Thyroid gland (tissue), 4 donors: ENCODE measurements around the gene FFAR4.

Experiments
- CTCF ChIP-seq, 6 experiments: fragments of 200-600 bp in 3 of 6; fragments of 450-650 bp in 3 of 6; sonication (generic) in 3 of 6; IDR thresholded peaks; one replicate each; pipeline ENCODE4 v1.5.1; 2016 to 2019; ENCODE audit warnings: antibody characterized with exemption in 6 of 6, mild to moderate bottlenecking in 2 of 6, inconsistent platforms in 1 of 6, moderate library complexity in 1 of 6
- POLR2A ChIP-seq, 2 donors: fragments of 450-650 bp; IDR thresholded peaks; one replicate each; pipeline ENCODE4 v1.6.1; 2017; ENCODE audit warnings: antibody characterized with exemption in 2 of 2, mild to moderate bottlenecking in 2 of 2, moderate library complexity in 1 of 2

DNA sequence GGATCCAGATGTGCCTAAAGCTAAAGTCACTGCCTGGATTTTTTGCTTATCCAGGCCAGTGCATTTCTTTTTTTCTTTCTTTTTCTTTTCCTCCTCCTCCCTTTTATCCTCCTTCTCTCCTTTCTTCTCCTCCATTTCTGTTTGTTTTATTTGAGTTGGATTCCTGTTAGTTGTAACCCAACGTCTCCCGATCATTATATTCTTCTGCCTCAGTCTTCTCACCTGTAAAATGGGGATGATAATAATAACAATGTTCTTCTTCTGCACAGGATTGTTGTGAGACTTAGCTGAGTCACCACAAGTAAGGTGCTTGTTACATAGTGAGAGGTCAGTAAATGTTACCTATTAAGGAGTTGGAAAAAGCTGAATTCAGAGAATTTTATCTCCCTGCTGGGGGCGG, 13.7 kb upstream of the FFAR4 start:
- TF ChIP-seq CTCF (IDR thresholded peaks at IDR 0.05): no peak
- TF ChIP-seq POLR2A (IDR thresholded peaks at IDR 0.05): no peak
